GM08714 (cell line): ENCODE measurements around the gene OR8B12.
"Not testable (repeated sequence)": the region's sequence is repeated elsewhere in the genome, so short reads cannot be mapped to it uniquely, and the experiment has no call there.

Experiments used
- H3K4me3 ChIP-seq: fragments of 200-500 bp; sonication (Bioruptor generic); 2 replicates; pipeline ENCODE4 v1.5.1; 2014; ENCODE audit warnings: mild to moderate bottlenecking, low read length, inconsistent platforms
- ZNF274 ChIP-seq: IDR thresholded peaks from 2 replicates; pipeline ENCODE4 v1.6.1; 2012; ENCODE audit warnings: mild to moderate bottlenecking, low read depth, low read length

Gene OR8B12

DNA sequence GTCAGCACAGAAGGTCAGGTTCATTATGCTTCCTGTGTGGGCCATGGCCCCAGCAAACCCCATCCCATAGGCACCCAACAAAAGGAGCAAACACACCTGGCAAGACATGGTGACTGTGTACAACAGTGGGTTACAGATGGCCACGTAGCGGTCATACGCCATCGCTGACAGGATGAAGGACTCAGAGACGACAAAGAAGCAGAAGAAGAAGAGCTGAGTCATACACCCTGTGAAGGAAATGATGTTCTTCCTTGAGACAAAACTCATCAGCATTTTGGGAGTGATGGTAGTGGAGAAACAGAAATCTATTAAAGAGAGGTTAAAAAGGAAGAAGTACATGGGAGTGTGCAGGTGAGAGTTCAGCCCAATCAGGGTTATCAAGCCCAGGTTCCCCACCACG is 309 bp downstream of the OR8B12 start:
- H3K4me3 ChIP-seq, result no peak overlapping the region
- no peak for TF ChIP-seq ZNF274

DNA sequence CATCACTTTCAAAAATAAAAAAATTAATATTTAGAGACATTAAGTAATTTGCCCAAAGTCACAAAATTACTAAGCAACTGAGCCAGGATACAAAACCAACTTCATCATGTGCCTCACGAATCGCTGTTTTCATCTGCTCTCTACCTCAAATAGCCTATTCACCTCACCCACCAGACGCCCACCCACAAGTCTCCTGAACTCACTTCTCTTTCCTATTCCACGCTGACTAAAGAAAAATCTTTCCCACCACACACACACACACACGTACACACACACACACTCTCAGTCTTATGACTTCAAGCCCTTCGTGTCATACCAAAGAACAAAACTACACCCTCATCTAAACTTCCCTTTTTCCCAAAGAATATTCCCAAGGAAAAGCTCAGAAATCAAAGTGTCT is 2.2 kb downstream of the OR8B12 start:
- H3K4me3 ChIP-seq, result no peak overlapping the region
- no peak for TF ChIP-seq ZNF274

DNA sequence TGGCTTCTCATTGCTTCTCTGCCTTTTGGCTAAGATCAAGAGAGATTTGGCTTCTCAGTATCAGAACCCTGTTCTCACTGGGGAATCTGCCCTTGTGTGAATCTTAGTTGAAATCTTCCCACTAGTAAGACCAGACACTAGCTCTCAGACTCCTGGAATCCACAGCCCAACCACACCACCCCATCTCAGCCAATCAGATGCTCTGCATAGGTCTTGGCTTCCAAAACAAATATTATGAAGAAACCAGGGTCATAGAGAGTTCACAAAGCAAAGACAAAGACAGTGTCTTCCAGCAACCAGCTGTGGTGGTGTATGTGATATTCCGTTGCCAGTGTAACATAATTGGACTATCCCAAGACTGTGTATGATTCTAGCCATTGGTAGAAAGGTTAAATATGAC is 5.4 kb downstream of the OR8B12 start:
- no peak overlapping the region for H3K4me3 ChIP-seq
- no peak for TF ChIP-seq ZNF274

DNA sequence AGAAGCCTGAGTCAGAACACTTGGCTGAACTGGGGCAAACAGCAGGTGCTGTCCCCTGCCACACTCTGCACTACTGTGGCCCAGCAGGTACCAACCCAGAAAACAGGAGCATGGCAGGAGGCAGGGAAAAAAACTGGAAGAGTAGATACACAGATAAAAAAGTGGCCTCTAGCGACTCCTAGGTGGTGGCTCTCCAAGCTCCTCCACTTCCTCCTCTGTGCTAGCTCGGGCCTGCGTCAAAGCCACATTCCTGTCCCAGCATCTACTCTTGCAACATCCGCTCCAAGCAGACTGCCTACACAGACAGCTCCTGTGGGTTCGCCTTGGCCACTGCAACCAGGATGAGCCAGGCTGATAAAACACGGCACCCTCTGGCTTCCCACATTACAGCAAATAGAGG is 6.9 kb downstream of the OR8B12 start:
- no peak for TF ChIP-seq ZNF274
- no peak overlapping the region for H3K4me3 ChIP-seq

DNA sequence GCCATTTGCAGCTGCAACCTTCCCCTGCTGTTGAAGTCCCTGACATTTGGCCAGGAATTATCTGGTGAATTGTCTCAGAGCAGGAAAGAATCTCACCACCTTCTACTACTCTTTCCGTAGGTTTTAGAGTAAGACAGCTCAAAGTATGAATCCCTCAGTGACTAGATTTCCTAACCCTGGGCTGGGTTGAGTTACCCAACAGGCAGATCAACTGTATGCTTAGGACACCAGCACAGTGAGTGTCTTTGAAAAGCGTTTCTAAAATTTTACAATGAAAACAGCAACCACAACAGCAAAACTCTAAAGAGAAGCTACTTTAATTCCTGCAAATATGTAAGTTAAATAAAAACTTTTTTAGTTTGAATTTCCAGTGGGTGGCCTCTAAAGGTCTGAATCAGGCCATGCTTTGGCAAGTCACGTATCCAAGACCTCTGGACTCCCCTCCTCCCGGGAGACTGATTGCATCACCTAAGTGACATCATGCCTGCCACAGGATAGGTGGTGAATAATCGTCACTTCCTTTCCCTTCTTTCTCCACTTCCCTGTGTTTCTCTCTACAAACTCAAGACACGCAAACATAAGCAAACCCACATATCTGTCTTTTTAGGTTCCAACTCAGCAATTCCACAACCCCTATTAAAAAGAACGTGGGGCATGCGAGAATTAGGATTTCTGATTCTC is 7.8 kb downstream of the OR8B12 start:
- H3K4me3 ChIP-seq, result no peak overlapping the region
- no peak for TF ChIP-seq ZNF274

DNA sequence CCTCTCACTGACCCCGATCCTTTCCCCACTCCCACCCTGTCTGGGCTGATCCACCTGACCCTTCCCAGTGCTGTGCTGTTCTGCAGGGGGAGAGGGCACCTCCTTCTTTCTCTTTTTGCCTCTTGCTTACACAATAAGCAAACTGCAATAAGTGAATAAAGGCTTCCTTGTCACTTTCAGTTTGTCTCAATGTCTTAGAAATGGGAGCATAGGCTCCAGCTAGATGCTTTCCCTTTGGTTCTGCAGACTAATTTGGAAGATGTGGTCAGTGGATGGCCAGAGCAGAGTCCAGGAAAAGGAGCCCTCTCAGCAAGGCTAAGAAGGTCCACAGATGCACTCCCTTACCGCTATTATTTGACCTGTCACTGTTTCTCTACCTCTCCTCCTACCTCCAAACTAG is 9.4 kb downstream of the OR8B12 start:
- no peak for TF ChIP-seq ZNF274
- no peak overlapping the region for H3K4me3 ChIP-seq

DNA sequence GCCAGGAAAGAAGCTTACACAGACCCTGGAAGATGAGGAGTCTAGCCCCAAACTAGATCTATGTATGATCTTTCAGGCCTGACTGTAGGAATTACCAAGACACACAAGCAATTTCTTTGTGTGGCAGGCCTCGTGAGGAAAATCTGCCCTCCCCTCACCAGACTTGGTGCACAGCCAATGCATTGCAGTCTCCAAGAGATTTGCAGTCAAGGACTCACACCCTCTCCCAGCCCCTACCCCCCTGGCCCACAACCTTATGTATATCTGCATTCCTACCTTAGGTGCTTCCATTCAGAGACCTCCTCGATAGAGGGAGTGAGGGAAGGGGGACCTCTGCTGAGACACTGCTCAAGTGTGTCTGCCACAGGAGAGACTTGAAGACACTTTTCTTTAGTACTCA is 9.8 kb downstream of the OR8B12 start:
- no peak for TF ChIP-seq ZNF274
- H3K4me3 ChIP-seq, result no peak overlapping the region

DNA sequence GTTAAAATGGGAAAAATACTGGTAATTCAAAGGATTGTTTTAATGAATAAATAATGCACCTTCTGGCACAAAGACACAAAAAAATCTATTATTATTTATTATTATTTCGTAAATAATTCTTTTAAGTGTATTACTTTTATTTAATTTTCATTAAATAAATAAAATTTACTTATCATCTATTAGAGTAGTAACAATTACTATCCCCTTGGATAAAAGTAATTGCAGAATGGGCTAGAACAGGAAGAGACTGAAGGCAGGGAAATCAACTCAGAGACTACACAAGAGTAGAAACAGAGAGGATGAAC is 23.0 kb downstream of the OR8B12 start:
- H3K4me3 ChIP-seq, result no peak overlapping the region
- TF ChIP-seq ZNF274, result no peak

DNA sequence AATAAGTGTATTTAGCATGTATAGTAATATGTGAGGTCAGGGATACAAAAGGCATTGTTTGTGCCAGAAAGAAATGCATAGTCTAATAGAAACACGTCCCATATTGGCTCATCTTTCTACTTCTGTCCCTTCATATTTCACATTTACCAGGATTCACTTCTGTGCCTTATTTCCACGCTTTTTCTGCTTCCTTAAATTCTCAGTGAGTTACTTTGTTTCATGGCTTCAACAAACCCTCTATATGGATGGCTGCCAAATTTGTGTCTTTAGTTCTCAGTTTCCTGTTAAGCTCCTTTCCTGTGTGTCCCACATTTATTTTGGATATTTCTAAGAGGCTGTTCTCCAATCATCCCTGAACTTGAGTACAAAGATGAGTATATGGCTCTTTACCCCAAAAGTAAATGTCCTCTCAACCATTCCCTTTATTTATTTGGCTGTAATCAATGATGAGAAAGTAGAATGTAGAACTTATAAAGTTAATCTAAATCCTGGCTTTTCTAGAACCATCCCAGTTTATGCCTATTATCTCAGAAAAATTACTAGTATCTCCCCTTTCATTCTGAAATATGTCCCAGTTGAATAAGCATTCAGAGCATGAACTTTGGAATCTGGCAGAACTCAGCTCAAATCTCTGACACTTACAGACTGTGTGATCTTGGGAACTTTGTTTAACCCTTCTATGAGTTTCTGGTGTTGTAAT is 23.5 kb downstream of the OR8B12 start:
- no peak for TF ChIP-seq ZNF274

DNA sequence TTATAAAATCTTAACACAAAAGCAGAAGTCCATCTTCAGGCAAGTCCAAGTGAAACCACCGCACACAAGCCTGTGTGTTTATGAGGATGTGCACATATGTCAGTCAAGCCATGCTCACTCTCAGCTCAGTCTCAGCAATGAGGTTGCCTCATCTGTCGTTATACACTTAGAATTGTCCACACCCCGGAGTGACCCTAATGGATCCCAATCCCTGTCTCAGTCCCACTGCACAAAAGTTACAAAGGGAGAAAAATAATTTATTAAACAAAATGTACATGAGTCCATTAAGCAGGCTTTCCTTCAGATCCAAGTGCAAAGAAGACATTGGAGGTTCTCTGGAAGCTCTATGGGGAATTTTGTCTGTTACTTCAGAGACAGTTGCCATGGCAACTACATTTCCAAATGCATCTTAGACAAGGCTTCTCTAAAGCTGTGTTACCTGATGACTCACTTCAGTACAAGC is 24.4 kb downstream of the OR8B12 start:
- TF ChIP-seq ZNF274, result no peak
- H3K4me3 ChIP-seq, result no peak overlapping the region

More for the DNA sequence above, 23.5 kb downstream of the OR8B12 start:
- H3K4me3 ChIP-seq, result no peak overlapping the region

DNA sequence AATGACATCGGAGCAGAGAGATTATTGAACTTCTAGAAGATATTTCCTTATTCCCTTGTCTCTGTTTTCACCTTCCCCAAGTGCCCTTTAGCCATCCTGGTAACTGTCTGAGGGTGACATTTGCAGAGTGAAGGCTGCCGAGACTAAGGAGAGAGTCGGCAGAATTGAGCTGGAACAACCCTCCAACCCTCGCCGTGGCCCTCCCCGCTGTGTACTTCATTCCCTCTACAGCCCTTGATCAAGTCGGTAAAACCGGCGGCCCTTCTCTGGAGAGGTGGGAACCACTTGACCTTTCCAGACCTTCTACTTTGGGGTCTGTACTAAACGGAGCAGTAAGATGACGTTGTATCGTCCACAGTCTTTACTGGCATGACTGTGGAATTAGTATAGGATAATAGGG is 26.1 kb downstream of the OR8B12 start:
- no peak overlapping the region for H3K4me3 ChIP-seq
- no peak for TF ChIP-seq ZNF274

DNA sequence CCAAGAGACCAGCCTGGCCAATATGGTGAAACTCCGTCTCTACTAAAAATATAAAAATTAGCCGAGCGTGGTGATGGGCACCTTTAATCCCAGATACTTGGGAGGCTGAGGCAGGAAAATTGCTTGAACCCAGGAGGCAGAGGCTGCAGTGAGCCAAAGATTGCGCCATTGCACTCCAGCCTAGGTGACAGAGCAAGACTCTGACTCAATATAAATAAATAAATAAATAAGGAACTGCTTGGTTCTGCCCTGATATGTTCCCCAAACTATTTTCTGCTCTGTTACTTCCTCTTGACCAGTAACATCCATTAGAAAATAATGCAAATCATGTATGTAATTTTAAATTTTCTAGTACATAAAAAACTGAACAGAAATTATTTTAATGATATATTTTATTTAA is 28.8 kb downstream of the OR8B12 start:
- H3K4me3 ChIP-seq, result not testable (repeated sequence)

DNA sequence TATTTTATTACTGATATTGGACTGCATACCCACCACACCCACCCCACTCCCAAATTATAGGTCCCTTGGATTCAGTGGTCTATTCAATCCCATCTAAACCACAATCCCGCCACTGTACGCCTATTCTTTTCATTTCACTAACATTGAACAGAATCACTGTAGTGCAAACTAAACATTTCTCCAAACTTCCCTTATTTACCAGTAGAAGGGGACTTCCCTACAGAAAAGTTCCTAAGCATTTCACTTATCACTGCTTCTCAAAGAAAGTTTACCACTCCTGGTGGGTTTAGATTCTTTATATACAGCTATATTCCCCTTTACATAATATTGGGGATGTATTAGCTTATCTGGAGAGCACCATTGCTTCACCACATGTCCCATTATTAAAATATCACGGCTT is 29.3 kb downstream of the OR8B12 start:
- TF ChIP-seq ZNF274, result no peak
- H3K4me3 ChIP-seq, result no peak overlapping the region

DNA sequence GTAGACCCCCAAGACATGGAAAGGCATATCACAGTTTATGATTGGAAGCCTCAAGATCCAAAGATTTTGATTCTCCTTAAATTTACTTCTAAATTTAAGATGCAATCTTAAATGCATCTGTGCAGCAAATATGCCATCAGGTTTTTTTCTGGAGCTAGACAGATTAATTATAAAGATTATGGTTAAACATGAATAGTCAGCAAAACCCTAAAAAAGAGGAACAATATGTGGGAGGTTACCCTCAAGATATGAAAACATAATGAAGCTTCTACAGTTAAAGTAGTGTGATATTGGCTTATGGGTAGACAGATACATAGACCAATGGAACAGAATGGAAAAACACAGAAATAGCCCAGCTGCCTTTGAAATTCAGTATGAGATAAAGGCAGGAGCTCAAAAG is 31.7 kb downstream of the OR8B12 start:
- no peak overlapping the region for H3K4me3 ChIP-seq
- no peak for TF ChIP-seq ZNF274

DNA sequence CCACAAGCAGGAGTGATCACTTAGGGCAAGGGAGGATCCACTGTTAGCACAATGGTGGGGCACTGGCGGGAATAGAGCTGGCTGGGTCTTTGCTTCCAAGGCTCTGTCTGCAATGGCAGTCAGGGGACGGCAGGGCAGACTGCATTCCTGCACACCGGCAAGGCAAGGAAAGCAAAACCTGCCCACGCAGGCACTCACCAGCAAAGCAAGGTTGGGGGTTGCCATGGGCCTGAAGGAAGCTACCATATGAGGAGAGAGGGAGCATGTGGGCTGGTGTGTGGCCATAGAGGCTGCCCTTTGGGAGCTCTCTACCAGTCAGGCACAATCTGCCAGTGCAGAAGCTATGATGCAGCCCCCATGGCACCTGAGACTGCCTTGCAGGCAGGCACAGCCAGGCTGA is 33.2 kb downstream of the OR8B12 start:
- TF ChIP-seq ZNF274, result no peak
- no peak overlapping the region for H3K4me3 ChIP-seq

DNA sequence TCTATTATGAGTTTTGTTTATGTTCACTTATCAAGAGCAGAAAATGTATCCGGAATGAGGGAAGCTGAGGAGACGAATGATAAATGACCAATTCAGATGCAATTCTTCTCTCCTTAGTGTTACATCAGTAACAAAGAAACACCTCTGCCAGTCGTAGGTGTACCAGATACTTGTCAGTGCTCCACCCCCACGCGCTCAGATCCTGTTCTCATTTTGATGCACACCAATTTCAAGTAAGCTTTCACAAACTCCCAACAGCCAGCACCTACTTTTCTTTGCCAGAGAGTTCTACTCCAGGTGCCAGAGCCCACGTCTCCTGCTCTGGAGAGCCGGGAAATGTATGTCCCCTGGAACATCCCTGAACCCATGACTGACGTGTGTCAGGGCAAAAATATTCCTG is 43.7 kb downstream of the OR8B12 start:
- TF ChIP-seq ZNF274, result no peak
- H3K4me3 ChIP-seq, result no peak overlapping the region
